Subcutaneous abdominal adipose tissue (tissue), 5 donors: ENCODE results near the gene FRS2.

ENCODE experiments used
- H3K27ac ChIP-seq: one replicate; pipeline ENCODE4 v1.7.0; 2013; ENCODE audit warnings: low read depth, mild to moderate bottlenecking, inconsistent platforms, low read length, moderate library complexity
- H3K27me3 ChIP-seq, 5 donors: one replicate each; pipeline ENCODE4 v1.7.0; 2013; ENCODE audit warnings: low read length in 5 of 5, inconsistent platforms in 1 of 5; ENCODE audit not compliant: control insufficient read depth in 5 of 5, insufficient read depth in 4 of 5
- H3K36me3 ChIP-seq, 5 donors: one replicate each; pipeline ENCODE4 v1.7.0; 2013; ENCODE audit warnings: low read length in 5 of 5; ENCODE audit not compliant: control insufficient read depth in 5 of 5, insufficient read depth in 5 of 5
- H3K4me1 ChIP-seq, 5 donors: one replicate each; pipeline ENCODE4 v1.7.0; 2013; ENCODE audit warnings: low read length in 5 of 5, mild to moderate bottlenecking in 3 of 5, moderate library complexity in 1 of 5; ENCODE audit not compliant: control insufficient read depth in 5 of 5, insufficient read depth in 5 of 5
- H3K4me3 ChIP-seq, 5 donors: one replicate each; pipeline ENCODE4 v1.7.0; 2013; ENCODE audit warnings: low read length in 5 of 5, low read depth in 1 of 5
- H3K9ac ChIP-seq, 5 donors: one replicate each; pipeline ENCODE4 v1.7.0; 2013; ENCODE audit warnings: low read length in 5 of 5, mild to moderate bottlenecking in 4 of 5, moderate library complexity in 3 of 5
- H3K9me3 ChIP-seq, 5 donors: one replicate each; pipeline ENCODE4 v1.7.0; 2013; ENCODE audit warnings: low read length in 5 of 5; ENCODE audit not compliant: control insufficient read depth in 5 of 5
- donor health status: healthy.
- donor health status: healthy.
- donor health status: healthy.
- donor health status: healthy.
- donor health status: healthy.

The FRS2 gene

GRCh38 chr12:69511016-69511415, 40.8 kb downstream of the FRS2 start:
- Histone ChIP-seq H3K27me3 (no peaks in the 10 kb centered on the region), H3K27ac (no peak overlapping the region), H3K36me3 (no peaks in the 10 kb centered on the region), H3K9ac (no peak overlapping the region), H3K4me3 (no peak overlapping the region), H3K4me1 (peaks cover 3 to 39% (median 17%) of the 10 kb centered on the region in 5 donors), H3K9me3 (no peaks in the 10 kb centered on the region)

- H3K9me3 ChIP-seq: no peaks in the 10 kb centered on the region
- H3K4me1 ChIP-seq: peaks cover 3 to 33% (median 15%) of the 10 kb centered on the region in 5 donors
Measured at GRCh38 chr12:69511469-69512267, 41.5 kb downstream of the FRS2 start.

GRCh38 chr12:69512820-69513219, 42.6 kb downstream of the FRS2 start:
- H3K4me3 ChIP-seq: no peak overlapping the region
- peaks cover 3 to 26% (median 11%) of the 10 kb centered on the region in 5 donors for H3K4me1 ChIP-seq
- no peaks in the 10 kb centered on the region for H3K27me3 ChIP-seq
- no peak overlapping the region for H3K27ac ChIP-seq
- H3K36me3 ChIP-seq: no peaks in the 10 kb centered on the region
- H3K9ac ChIP-seq: no peak overlapping the region
- no peaks in the 10 kb centered on the region for H3K9me3 ChIP-seq

More at GRCh38 chr12:69511469-69512267, 41.5 kb downstream of the FRS2 start:
- H3K27me3 ChIP-seq: no peaks in the 10 kb centered on the region
- H3K27ac ChIP-seq: no peak overlapping the region
- no peak overlapping the region for H3K9ac ChIP-seq
- no peak overlapping the region for H3K4me3 ChIP-seq
- no peaks in the 10 kb centered on the region for H3K36me3 ChIP-seq

- Histone ChIP-seq H3K27me3 (no peaks in the 10 kb centered on the region), H3K4me3 (no peak overlapping the region), H3K9me3 (no peaks in the 10 kb centered on the region), H3K36me3 (no peaks in the 10 kb centered on the region), H3K27ac (no peak overlapping the region), H3K4me1 (peaks cover 3 to 22% (median 11%) of the 10 kb centered on the region in 5 donors), H3K9ac (no peak overlapping the region)
Measured at GRCh38 chr12:69513297-69513696, 43.1 kb downstream of the FRS2 start.

GRCh38 chr12:69514111-69514510, 43.9 kb downstream of the FRS2 start:
- Histone ChIP-seq H3K27ac (no peak overlapping the region), H3K9ac (no peak overlapping the region), H3K27me3 (no peaks in the 10 kb centered on the region), H3K36me3 (no peaks in the 10 kb centered on the region), H3K4me1 (peaks cover 3 to 21% (median 11%) of the 10 kb centered on the region in 5 donors), H3K4me3 (no peak overlapping the region), H3K9me3 (no peaks in the 10 kb centered on the region)

GRCh38 chr12:69514845-69515244, 44.7 kb downstream of the FRS2 start:
- Histone ChIP-seq H3K9ac (no peak overlapping the region), H3K27me3 (no peaks in the 10 kb centered on the region), H3K36me3 (no peaks in the 10 kb centered on the region), H3K27ac (no peak overlapping the region), H3K9me3 (no peaks in the 10 kb centered on the region), H3K4me3 (no peak overlapping the region), H3K4me1 (peaks cover 3 to 21% (median 11%) of the 10 kb centered on the region in 5 donors)

GRCh38 chr12:69515394-69515930, 45.3 kb downstream of the FRS2 start:
- H3K9me3 ChIP-seq: no peaks in the 10 kb centered on the region
- H3K27ac ChIP-seq: no peak overlapping the region
- no peaks in the 10 kb centered on the region for H3K27me3 ChIP-seq
- H3K4me1 ChIP-seq: peaks cover 3 to 19% (median 11%) of the 10 kb centered on the region in 5 donors
- no peak overlapping the region for H3K9ac ChIP-seq
- no peaks in the 10 kb centered on the region for H3K36me3 ChIP-seq
- no peak overlapping the region for H3K4me3 ChIP-seq

- H3K9ac ChIP-seq: no peak overlapping the region
- H3K27me3 ChIP-seq: no peaks in the 10 kb centered on the region
- H3K4me3 ChIP-seq: no peak overlapping the region
- peaks cover 3 to 11% (median 4%) of the 10 kb centered on the region in 5 donors for H3K4me1 ChIP-seq
- no peak overlapping the region for H3K27ac ChIP-seq
- no peaks in the 10 kb centered on the region for H3K36me3 ChIP-seq
- H3K9me3 ChIP-seq: no peaks in the 10 kb centered on the region
Measured at GRCh38 chr12:69516950-69517349, 46.8 kb downstream of the FRS2 start.

GRCh38 chr12:69517406-69517805, 47.2 kb downstream of the FRS2 start:
- Histone ChIP-seq H3K27ac (no peak overlapping the region), H3K4me1 (peaks cover 3 to 11% (median 4%) of the 10 kb centered on the region in 5 donors), H3K36me3 (no peaks in the 10 kb centered on the region), H3K9me3 (peaks cover 0 to under 1% (median 0%) of the 10 kb centered on the region in 5 donors), H3K4me3 (no peak overlapping the region), H3K9ac (no peak overlapping the region), H3K27me3 (no peaks in the 10 kb centered on the region)

- H3K27ac ChIP-seq: no peak overlapping the region
- no peaks in the 10 kb centered on the region for H3K27me3 ChIP-seq
- no peak overlapping the region for H3K4me3 ChIP-seq
- H3K9ac ChIP-seq: no peak overlapping the region
- H3K36me3 ChIP-seq: no peaks in the 10 kb centered on the region
- peaks cover 0 to 6% (median 5%) of the 10 kb centered on the region in 5 donors for H3K9me3 ChIP-seq
- H3K4me1 ChIP-seq: peaks cover 0 to 6% (median 3%) of the 10 kb centered on the region in 5 donors
Measured at GRCh38 chr12:69519871-69520270, 49.7 kb downstream of the FRS2 start.
